ENCODE measurements around the gene HOMER2. TPM values are rescaled to one million over a fixed set of nuclear protein-coding genes. Genes with fewer than 3 reads are reported as not detected.

HOMER2 gene
- total and polyA plus RNA-seq, 11 donors = 15.2 to 60.5 (median 36.9) TPM

DNA sequence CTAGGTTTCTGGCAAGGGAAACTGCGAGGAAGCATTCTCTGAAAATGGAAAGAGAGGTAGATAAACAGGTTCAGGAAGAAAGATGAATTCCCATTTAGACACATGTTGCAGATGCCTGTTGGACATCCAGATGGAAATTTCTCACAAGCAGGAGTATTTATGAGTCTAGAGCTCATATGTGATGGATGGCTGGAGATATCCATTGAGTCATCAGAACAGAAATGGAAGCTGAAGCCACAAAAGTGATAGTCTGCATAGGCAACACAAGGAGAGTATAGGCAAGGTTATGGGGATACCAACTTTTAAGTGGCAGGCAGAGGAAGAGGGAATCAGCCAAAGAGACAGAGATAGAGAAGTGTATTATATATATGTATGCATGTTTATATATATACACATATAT, 27.2 kb upstream of the HOMER2 start:
- H3K27me3 ChIP-seq = no peaks in the 10 kb centered on the region
- TF ChIP-seq, protein P1, sequence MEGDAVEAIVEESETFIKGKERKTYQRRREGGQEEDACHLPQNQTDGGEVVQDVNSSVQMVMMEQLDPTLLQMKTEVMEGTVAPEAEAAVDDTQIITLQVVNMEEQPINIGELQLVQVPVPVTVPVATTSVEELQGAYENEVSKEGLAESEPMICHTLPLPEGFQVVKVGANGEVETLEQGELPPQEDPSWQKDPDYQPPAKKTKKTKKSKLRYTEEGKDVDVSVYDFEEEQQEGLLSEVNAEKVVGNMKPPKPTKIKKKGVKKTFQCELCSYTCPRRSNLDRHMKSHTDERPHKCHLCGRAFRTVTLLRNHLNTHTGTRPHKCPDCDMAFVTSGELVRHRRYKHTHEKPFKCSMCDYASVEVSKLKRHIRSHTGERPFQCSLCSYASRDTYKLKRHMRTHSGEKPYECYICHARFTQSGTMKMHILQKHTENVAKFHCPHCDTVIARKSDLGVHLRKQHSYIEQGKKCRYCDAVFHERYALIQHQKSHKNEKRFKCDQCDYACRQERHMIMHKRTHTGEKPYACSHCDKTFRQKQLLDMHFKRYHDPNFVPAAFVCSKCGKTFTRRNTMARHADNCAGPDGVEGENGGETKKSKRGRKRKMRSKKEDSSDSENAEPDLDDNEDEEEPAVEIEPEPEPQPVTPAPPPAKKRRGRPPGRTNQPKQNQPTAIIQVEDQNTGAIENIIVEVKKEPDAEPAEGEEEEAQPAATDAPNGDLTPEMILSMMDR (IDR thresholded peaks at IDR 0.05) = no peak
- TF ChIP-seq POLR2A (IDR thresholded peaks at IDR 0.05) = no peak
- DNase-seq (no peak), ATAC-seq (no peak)
- WGBS, 4 donors = 88 to 95% (median 90%) methylated on average over 1 of the region's 1 CpG
- H3K4me1 ChIP-seq = no peaks in the 10 kb centered on the region
- H3K9me3 ChIP-seq = no peaks in the 10 kb centered on the region
- H3K4me3 ChIP-seq = no peak overlapping the region
- no peak overlapping the region for H3K27ac ChIP-seq
- intact Hi-C loops (cut with DNase I) = loop anchor here in 2 of 10 donors (10.0 kb wide), 2 partner anchors 125 to 225 kb away; no protein-coding TSS in a partner anchor
- no peaks in the 10 kb centered on the region for H3K36me3 ChIP-seq

DNA sequence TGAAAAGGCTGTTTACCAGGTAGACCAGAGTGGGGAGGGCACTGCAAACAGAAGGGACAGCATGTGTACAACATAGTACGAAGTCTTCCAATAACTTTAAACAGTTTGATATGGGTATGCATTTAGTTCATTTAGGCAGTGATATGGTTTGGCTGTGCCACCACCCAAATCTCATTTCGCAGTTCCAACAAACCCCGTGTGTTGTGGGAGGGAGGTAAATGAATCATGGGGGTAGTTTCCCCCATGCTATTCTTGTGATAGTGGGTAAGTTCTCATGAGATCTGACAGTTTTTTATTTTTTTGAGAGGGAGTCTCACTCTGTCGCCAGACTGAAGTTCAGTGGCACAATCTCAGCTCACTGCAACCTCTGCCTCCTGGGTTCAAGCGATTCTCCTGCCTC, 25.9 kb upstream of the HOMER2 start:
- ATAC-seq (no peak), DNase-seq (no peak)
- intact Hi-C loops (cut with DNase I) = no loop called here
- Histone ChIP-seq H3K9me3 (no peaks in the 10 kb centered on the region), H3K4me3 (no peak overlapping the region), H3K27me3 (no peaks in the 10 kb centered on the region), H3K4me1 (no peaks in the 10 kb centered on the region), H3K27ac (no peak overlapping the region), H3K36me3 (no peaks in the 10 kb centered on the region)
- TF ChIP-seq POLR2A (IDR thresholded peaks at IDR 0.05) = no peak
- WGBS, 4 donors = 89 to 94% (median 92%) methylated on average over 5 of the region's 5 CpGs

- no peak for ATAC-seq
- H3K27me3 ChIP-seq = no peaks in the 10 kb centered on the region
- H3K9me3 ChIP-seq = no peaks in the 10 kb centered on the region
- H3K4me3 ChIP-seq = no peak overlapping the region
- TF ChIP-seq, protein P1 (IDR thresholded peaks at IDR 0.05) = no peak
- TF ChIP-seq POLR2A (IDR thresholded peaks at IDR 0.05) = no peak
- no peak overlapping the region for H3K27ac ChIP-seq
- 65 to 79% (median 75%) methylated on average over 1 of the region's 1 CpG for WGBS, 4 donors
- H3K36me3 ChIP-seq = no peaks in the 10 kb centered on the region
- no peak for DNase-seq
- intact Hi-C loops (cut with DNase I) = no loop called here
- peaks cover 0 to under 1% (median 0%) of the 10 kb centered on the region in 12 donors for H3K4me1 ChIP-seq
Measured at GRCh38 chr15:82977076-82977475, 24.6 kb upstream of the HOMER2 start.

GRCh38 chr15:82972990-82973389, 20.5 kb upstream of the HOMER2 start:
- Histone ChIP-seq H3K4me3 (no peak overlapping the region), H3K27ac (no peak overlapping the region), H3K4me1 (peaks cover 0 to 19% (median 9%) of the 10 kb centered on the region in 12 donors), H3K36me3 (no peaks in the 10 kb centered on the region), H3K27me3 (no peaks in the 10 kb centered on the region), H3K9me3 (no peaks in the 10 kb centered on the region)
- 30 to 63% (median 57%) methylated on average over 1 of the region's 1 CpG for WGBS, 4 donors
- DNase-seq (no peak), ATAC-seq (no peak)
- TF ChIP-seq POLR2A (IDR thresholded peaks at IDR 0.05) = no peak
- TF ChIP-seq, protein P1 (IDR thresholded peaks at IDR 0.05) = no peak
- intact Hi-C loops (cut with DNase I) = no loop called here
